CMK (cell line): Measurements from ENCODE around the gene MEF2A.
A peak's percentile ranks its signal among the peaks of the same experiment; 100 is the strongest.
"Not testable (repeated sequence)": the region's sequence is repeated elsewhere in the genome, so short reads cannot be mapped to it uniquely, and the experiment has no call there.

Experiments used
- DNase-seq: peaks from one replicate; pipeline ENCODE4 v3.0.0-alpha.2; 2010; ENCODE audit warnings: low read depth

MEF2A gene

DNA sequence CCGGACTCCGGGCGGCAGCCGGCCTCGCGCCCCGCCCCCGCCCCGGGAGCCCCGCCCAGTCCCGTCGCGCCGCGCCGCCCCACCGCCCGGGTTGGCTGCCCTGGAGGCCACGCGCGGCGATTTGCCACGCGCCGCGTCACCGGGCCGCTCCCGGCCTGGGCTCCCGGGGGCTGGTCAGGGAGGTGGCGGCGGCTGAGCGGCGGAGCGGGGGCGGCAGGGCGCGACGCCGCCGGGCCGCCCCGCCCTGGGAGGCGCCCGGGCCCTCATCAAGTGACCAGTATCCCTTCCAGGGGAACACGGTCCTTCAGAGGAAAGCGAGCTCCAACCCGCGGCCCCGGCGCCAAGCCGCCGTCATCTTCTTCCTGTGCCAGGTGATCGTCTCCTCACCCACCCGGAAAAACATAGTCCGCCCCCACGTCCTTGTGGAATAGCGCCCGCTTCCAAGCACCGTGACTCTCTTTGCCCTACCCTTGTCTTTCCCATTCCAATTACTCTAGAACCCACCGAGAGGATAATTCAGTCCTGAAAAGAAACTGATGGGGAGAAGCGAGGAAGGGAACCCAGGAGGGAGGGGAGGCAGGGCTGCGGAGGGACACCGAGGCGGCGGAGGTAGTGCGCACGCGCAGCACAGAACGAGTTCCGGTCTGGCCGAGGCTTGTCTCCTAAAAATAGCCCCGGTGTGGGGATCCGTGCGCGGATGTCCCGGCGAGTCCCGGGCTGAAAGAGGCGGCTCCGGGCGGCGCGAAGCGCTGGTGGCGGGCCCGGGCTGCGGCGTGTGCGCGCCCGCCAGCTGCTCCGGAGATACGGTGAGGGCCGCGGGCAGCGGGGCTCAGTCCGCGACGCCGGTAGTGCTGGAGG lies at the start of gene MEF2A:
MEF2A (plus strand) TSS at position 686 of the 858 bp plus-strand sequence. CDS start 67,136 bp downstream, outside the sequence.
- peak; percentile 90 for DNase-seq

GRCh38 chr15:99518191-99518590 lies 47.6 kb upstream of the MEF2A start:
- no peak for DNase-seq

DNA sequence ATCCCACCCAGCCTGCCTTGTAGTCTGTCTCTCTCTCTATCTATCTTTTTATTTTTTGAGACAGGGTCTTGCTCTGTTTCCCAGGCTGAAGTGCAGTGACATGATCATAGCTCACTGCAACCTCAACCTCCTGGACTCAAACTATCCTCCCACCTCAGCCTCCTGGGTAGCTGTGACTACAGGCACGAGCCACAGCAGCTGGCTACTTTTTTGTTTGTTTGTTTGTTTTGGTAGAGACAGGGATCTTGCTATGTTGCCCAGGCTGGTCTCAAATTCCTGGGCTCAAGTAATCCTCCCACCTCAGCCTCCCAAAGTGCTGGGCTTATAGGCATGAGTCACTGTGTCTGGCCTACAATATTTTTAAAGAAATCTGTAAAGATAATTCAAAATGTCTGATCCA lies 46.4 kb upstream of the MEF2A start:
- DNase-seq, result not testable (repeated sequence)

DNA sequence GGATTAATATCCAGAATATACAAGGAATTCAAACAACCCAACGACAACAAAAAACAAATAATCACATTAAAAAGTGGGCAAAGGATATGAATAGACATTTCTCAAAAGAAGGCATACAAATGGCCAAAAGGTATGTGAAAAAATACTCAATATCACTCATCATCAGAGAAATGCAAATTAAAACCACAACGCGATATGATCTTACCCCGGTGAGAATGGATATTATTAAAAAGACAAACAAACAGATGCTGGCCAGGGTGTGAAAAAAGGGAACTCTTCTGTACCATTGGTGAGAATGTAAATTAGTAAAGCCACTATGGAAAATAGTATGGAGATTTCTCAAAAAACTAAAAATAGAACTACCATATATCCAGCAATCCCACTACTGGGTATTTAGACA lies 43.5 kb upstream of the MEF2A start:
- DNase-seq, result no peak

GRCh38 chr15:99526176-99526575 lies 39.6 kb upstream of the MEF2A start:
- DNase-seq, result no peak

DNA sequence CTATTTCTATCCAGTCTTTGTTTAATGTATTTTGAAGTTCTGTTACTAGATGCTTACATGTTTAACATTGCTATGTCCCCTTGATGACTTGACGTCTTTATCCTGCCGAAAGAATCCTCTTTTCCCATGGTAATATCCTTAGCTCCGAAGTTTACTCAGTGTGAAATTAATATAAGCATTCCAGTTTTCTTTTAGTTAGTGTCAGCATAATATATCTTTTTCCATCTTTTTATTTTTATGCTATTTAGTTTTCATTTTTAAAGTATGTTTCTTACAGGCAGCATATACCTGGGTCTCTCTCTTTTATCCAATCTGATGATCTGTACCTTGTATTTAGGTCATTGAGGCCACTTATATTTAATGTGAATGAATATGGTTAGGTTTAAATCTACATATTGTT lies 39.1 kb upstream of the MEF2A start:
- no peak for DNase-seq

DNA sequence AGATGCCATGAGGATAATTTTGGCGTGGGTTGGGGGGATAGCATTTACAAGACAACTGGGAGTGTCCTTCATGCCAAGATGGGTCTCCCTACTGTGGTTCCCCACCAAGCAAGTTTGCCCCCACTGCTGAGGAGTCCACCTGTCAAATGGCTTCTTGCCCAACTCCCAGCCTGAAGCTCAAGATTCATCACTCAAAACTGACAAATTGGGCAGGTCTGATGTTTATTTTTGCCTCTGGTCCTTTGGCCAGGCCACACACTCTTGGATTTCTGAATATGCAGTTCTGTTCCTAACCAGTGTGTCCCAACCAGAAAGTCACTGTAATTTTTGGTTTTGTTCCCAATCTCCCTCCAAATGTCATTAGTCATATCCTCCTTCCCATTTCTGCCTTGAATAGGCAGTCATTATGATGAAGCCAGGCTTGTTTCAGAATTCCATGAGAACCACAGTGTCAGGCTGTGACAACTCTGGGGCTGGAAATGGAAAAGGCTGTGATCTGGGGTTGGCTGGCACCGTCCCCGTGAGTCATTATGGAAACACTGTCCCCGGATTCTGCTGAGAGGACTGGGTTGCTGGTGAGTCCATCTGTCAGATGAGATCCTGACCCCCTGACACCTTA lies 29.3 kb upstream of the MEF2A start:
- DNase-seq, result no peak

GRCh38 chr15:99537344-99537743 lies 28.4 kb upstream of the MEF2A start:
- DNase-seq, result no peak

GRCh38 chr15:99538261-99538660 lies 27.5 kb upstream of the MEF2A start:
- no peak for DNase-seq

DNA sequence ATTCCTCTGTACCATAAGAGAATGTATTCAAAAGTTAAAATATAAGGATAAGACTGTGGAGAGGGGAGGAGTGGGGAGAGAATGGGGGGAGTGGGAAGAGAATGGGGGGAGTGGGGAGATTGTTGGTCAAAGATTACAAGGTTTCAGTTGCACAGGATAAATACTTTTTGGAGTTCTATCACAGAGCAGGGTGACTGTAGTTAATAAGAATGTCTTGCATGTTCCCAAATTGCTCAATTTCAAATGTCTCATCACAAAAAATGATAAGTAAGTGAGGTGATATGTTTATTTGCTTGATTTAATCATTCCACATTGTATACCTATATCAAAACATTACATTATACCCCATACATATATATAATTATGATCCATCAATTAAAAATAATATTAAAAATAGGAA lies 23.0 kb upstream of the MEF2A start:
- no peak for DNase-seq

GRCh38 chr15:99545605-99546004 lies 20.2 kb upstream of the MEF2A start:
- no peak for DNase-seq

DNA sequence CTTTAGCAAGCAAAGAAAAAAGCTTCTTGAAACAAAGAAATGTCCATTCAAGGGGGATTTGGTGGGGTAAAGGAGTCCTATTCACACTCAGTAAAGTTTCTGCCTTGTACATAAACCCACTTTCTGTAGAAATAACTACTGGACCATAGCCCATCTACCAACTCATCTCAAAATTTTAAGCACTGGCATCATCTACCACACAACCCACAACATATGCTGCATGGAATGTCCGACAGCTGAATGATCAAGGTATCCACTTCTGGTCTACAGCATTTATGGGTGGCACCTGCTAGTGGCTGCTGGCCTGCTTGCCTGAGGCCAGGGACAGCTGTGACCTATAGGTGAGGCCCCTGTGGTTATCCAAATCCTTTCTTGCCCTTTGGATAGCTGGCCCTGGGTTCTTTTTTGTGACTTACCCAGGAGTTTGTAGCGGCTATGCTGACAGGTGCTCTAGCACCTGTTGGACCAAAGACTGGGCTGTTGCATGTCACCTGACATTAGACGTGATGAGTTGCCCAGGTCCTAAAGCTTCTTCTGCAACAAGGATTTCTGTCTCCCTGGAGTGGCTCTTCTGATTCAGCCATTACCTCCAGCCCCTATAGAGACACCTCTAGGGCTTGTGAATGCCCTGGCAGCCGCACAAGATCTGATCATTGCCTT lies 19.2 kb upstream of the MEF2A start:
- DNase-seq, result no peak

- DNase-seq, result no peak
These were observed 18.3 kb upstream of the MEF2A start for GRCh38 chr15:99547517-99547916.

DNA sequence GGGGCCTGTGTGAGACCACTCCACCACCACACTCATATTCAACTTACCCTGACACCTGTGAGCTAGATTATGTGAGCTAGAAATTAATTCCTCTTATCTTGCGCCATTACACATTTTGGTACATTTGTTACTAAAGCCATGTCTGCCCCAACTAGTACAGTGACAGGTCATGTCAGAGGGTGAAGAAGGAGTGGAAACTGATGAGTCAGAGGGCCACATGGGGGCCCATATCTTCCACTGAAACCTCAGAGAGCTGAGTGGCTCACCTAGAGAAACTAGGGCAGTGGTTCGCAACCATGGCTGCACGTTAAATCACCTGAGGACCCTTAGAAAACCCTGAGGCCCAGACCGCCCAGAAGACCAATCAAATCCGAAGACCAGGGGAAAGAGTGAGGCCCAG lies 15.7 kb upstream of the MEF2A start:
- no peak for DNase-seq

DNA sequence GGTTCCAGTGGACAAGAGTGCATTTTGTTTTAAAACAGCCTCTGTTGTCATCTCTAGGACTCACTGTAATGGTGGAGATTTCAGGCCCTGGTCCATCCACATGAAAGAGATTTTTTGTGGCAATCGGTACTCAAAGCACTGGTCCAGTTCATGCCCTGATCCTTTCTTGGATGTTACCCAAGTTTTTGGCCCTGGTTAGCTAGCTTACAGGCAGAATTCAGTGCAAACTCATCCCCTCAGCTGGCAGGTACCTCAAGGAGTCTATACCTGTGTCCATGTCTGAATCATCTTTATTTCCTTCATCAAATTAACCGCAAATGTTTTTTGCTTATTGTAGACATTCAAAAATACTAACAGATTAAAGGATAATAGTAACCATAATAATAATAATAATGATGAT lies 13.7 kb upstream of the MEF2A start:
- no peak for DNase-seq

- DNase-seq, result no peak
These were observed 10.8 kb upstream of the MEF2A start for GRCh38 chr15:99554880-99555488.

DNA sequence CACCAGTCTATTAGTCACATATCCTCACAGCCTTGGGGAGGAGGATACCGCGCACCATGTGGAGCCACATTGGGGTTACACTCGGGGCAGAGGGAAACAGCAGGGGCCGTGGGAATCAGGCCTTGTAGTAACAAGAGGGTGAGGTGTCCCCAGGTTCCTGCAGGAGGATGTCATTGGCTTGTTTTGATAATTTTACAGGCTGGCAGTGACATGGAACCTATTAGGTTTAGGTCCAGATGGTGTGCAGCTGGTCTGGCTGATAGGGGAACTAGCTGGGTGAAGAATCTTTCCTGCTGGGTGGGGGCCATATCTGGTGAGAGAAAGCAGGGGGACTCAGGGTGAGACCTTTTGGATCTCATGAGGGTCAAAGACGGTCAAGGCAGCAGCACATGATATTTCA lies 9.8 kb upstream of the MEF2A start:
- DNase-seq, result no peak

- no peak for DNase-seq
These were observed 9.2 kb upstream of the MEF2A start for GRCh38 chr15:99556578-99556977.

- no peak for DNase-seq
These were observed 7.7 kb upstream of the MEF2A start for GRCh38 chr15:99558084-99558483.

GRCh38 chr15:99558571-99558970 lies 7.2 kb upstream of the MEF2A start:
- no peak for DNase-seq

DNA sequence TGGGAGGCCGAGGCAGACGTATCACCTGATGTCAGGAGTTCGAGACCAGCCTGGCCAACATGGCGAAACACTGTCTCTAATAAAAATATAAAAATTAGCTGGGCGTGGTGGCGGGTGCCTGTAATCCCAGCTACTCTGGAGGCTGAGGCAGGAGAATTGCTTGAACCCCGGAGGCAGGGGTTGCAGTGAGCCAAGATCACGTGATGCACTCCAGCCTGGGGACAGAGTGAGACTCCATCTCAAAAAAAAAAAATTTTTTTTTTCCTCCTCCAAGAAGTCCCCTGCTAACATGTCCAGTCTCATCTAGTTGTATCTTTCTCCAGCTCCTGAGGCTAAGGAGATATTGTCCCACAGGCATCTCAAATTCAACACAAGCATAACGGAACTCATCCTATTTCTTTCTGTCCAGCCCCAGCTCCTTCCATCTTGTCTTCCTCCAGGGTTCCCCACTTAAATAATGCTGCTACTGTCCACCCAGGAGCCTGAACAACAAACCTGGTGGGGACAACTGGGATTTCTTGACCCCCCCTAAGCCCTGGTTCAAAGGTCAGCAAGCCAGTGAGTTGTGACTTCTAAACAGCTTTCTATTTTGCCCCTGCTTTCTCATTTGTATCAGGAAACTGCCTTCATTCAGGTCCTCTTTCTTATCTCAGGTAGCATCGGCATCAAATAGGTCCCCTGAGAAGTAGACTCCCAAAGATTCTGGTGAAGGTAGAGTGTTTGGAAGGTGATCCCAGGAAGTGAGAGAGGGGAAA lies 4.1 kb upstream of the MEF2A start:
- no peak for DNase-seq

GRCh38 chr15:99562238-99562637 lies 3.5 kb upstream of the MEF2A start:
- peak; percentile 66 for DNase-seq
